OCI-LY1 (cell line): ENCODE measurements around the gene TTPAL.

ENCODE experiments used
- EZH2 ChIP-seq: fragments of 200-600 bp; sonication (generic), shearing (Covaris generic); IDR thresholded peaks from 2 replicates; pipeline ENCODE4 v1.8.0; 2017; ENCODE audit warnings: borderline replicate concordance, mixed run types, mild to moderate bottlenecking, antibody characterized with exemption, low read length, moderate library complexity, mixed read lengths
- TF ChIP-seq, protein P1 (sequence below): fragments of 200-600 bp; sonication (generic), shearing (Covaris generic); IDR thresholded peaks from 2 replicates; pipeline ENCODE4 v1.5.1; 2017; ENCODE audit warnings: mild to moderate bottlenecking, antibody characterized with exemption, low read length, moderate library complexity, mixed read lengths

DNA sequence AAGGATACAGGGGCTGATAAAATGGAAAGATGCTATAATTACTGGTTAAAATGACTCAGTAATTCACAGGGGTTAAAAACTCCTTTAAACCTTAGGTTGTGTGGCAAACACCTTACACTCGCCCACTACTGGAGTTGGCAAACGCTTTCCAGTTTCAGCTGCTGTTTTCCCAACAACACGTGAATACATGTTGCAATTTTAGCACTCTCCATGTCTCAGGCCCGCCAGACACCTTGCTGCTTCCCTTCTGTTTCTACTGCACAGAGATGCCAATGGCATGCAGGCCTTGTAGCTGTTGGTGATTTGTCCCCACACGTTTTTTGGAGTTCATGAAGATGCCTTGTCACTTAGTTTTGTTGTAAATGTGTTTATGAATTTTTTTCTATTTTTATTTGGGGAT, 5.3 kb upstream of the TTPAL start:
- TF ChIP-seq, protein P1, sequence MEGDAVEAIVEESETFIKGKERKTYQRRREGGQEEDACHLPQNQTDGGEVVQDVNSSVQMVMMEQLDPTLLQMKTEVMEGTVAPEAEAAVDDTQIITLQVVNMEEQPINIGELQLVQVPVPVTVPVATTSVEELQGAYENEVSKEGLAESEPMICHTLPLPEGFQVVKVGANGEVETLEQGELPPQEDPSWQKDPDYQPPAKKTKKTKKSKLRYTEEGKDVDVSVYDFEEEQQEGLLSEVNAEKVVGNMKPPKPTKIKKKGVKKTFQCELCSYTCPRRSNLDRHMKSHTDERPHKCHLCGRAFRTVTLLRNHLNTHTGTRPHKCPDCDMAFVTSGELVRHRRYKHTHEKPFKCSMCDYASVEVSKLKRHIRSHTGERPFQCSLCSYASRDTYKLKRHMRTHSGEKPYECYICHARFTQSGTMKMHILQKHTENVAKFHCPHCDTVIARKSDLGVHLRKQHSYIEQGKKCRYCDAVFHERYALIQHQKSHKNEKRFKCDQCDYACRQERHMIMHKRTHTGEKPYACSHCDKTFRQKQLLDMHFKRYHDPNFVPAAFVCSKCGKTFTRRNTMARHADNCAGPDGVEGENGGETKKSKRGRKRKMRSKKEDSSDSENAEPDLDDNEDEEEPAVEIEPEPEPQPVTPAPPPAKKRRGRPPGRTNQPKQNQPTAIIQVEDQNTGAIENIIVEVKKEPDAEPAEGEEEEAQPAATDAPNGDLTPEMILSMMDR = no peak
- no peak for TF ChIP-seq EZH2
